Suprapubic skin (tissue), 4 donors: Measurements from ENCODE around the gene OXTR. TPM values are rescaled to one million over a fixed set of nuclear protein-coding genes. Genes with fewer than 3 reads are reported as not detected.

Source experiments
- DNase-seq, 2 donors: peaks; one replicate each; pipeline ENCODE4 v3.0.0-alpha.2; 2019; ENCODE audit warnings: low spot score in 2 of 2
- H3K27ac ChIP-seq: fragments of 200-600 bp; sonication (generic); one replicate; pipeline ENCODE4 v1.5.1; 2019
- H3K27me3 ChIP-seq: fragments of 200-600 bp; sonication (generic); one replicate; pipeline ENCODE4 v1.5.1; 2019
- H3K36me3 ChIP-seq: fragments of 200-600 bp; sonication (generic); one replicate; pipeline ENCODE4 v1.5.1; 2019
- H3K4me1 ChIP-seq: fragments of 200-600 bp; sonication (generic); one replicate; pipeline ENCODE4 v1.5.1; 2019
- H3K4me3 ChIP-seq: fragments of 200-600 bp; sonication (generic); one replicate; pipeline ENCODE4 v1.5.1; 2019; ENCODE audit warnings: mild to moderate bottlenecking
- H3K9me3 ChIP-seq: fragments of 200-600 bp; sonication (generic); one replicate; pipeline ENCODE4 v1.5.1; 2019
- EP300 ChIP-seq: sonication (generic); formaldehyde crosslinking; IDR thresholded peaks from one replicate; pipeline ENCODE4 v1.6.1; 2017; ENCODE audit warnings: antibody characterized with exemption
- POLR2A ChIP-seq, 2 donors: fragments of 450-650 bp; IDR thresholded peaks; one replicate each; pipeline ENCODE4 v1.6.1; 2017; ENCODE audit warnings: antibody characterized with exemption in 2 of 2, mild to moderate bottlenecking in 2 of 2, moderate library complexity in 2 of 2
- POLR2AphosphoS5 ChIP-seq, 3 donors: sonication (generic); formaldehyde crosslinking; IDR thresholded peaks; one replicate each; pipeline ENCODE4 v1.6.1; 2017; ENCODE audit warnings: antibody characterized with exemption in 3 of 3
- WGBS: methylation state at CpG from one replicate; pipeline ENCODE4 v1.1.5; 2018; 5-methylcytosine and 5-hydroxymethylcytosine counted together
- total RNA-seq, 4 donors: library from RNA; depleted of rRNA; stranded (reverse); fragments of >200 nt; gene quantifications; one replicate each; pipeline ENCODE4 v1.1.0, GENCODE V29; 2016
- TF ChIP-seq, protein P1 (sequence below), 2 donors: fragments of 200-600 bp in 1 of 2; fragments of 450-650 bp in 1 of 2; sonication (generic) in 1 of 2; IDR thresholded peaks; one replicate each; pipeline ENCODE4 v1.5.1; 2016 to 2019; ENCODE audit warnings: antibody characterized with exemption in 2 of 2, mild to moderate bottlenecking in 1 of 2, moderate library complexity in 1 of 2

The OXTR gene
- total RNA-seq, 4 donors from 2014 or later = 0.08 to 0.31 TPM; not detected in 2

DNA sequence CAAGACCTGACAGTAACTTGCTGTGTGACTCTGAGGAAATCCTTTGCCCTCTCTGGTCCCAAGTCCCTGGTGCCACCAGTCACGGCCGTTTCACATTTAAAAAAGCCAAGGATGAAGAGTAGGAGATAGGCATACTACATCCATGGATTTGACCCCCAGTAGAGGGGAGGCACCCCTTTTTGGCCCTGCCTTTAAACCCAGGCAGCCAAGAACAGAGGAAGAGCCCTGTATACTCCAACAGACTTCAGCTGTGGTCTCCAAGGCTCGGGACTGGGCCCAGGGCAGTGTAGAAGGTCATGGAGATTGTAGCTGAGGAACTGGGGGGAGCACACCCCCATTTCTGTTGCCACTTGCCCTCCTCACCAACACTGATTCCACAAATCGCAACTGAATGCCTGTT is 32.1 kb downstream of the OXTR start:
- H3K9me3 ChIP-seq = no peaks in the 10 kb centered on the region
- 96% methylated on average over 4 of the region's 4 CpGs for WGBS
- no peak for TF ChIP-seq POLR2A (IDR thresholded peaks at IDR 0.05)
- no peak for TF ChIP-seq POLR2AphosphoS5 (IDR thresholded peaks at IDR 0.05)
- TF ChIP-seq EP300 = no peak
- TF ChIP-seq, protein P1, sequence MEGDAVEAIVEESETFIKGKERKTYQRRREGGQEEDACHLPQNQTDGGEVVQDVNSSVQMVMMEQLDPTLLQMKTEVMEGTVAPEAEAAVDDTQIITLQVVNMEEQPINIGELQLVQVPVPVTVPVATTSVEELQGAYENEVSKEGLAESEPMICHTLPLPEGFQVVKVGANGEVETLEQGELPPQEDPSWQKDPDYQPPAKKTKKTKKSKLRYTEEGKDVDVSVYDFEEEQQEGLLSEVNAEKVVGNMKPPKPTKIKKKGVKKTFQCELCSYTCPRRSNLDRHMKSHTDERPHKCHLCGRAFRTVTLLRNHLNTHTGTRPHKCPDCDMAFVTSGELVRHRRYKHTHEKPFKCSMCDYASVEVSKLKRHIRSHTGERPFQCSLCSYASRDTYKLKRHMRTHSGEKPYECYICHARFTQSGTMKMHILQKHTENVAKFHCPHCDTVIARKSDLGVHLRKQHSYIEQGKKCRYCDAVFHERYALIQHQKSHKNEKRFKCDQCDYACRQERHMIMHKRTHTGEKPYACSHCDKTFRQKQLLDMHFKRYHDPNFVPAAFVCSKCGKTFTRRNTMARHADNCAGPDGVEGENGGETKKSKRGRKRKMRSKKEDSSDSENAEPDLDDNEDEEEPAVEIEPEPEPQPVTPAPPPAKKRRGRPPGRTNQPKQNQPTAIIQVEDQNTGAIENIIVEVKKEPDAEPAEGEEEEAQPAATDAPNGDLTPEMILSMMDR (IDR thresholded peaks at IDR 0.05) = no peak
- no peak overlapping the region for H3K4me3 ChIP-seq
- no peak overlapping the region for H3K27ac ChIP-seq
- H3K36me3 ChIP-seq = no peaks in the 10 kb centered on the region
- peak in 1 of 2 donors; percentile 60 for DNase-seq
- peaks cover 6% of the 10 kb centered on the region for H3K4me1 ChIP-seq
- H3K27me3 ChIP-seq = no peaks in the 10 kb centered on the region

DNA sequence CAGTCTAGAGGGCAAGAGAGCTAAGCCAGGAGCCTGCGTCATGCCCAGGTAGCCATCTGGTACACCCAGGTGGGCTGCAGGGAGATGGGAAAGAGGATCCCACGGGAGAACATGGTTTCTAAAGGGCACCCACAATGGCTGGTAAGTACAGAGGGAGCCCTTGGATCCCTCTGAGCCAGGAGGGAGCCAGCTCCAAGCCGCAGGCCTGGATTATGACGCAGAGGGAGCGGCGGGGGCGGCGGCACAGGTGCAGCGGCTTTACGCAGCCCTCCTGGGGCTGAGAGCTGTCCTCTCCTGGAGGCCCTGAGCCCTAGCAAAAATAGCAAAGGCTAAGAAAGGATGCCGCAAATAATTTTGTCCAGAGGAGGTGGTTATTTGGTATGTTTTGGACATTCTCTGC is 33.0 kb downstream of the OXTR start:
- no peak for TF ChIP-seq EP300
- no peak for TF ChIP-seq POLR2A (IDR thresholded peaks at IDR 0.05)
- TF ChIP-seq, protein P1 (IDR thresholded peaks at IDR 0.05) = no peak
- no peak for TF ChIP-seq POLR2AphosphoS5 (IDR thresholded peaks at IDR 0.05)
- H3K4me1 ChIP-seq = peaks cover 2% of the 10 kb centered on the region
- WGBS = 92% methylated on average over 11 of the region's 11 CpGs
- H3K36me3 ChIP-seq = no peaks in the 10 kb centered on the region
- no peaks in the 10 kb centered on the region for H3K9me3 ChIP-seq
- no peak overlapping the region for H3K27ac ChIP-seq
- no peak overlapping the region for H3K4me3 ChIP-seq
- peak in 1 of 2 donors; percentile 34 for DNase-seq
- no peaks in the 10 kb centered on the region for H3K27me3 ChIP-seq

DNA sequence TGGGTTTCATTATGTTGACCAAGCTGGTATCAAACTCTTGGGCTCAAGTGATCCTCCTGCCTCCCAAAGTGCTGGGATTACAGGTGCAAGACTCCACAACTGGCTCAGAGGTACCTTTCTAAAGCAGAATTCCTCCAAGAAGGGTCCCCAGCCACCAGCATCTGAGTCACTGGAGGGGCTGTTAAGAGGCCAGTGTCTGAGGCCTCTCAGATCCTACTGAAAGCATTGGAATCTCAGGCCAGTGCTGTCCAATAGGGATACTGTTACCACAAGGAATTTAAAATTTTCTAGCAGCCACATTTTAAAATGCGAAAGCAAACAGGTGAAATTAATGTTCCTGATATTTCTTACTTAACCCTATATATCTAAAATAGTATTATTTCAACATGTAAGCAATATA is 34.5 kb downstream of the OXTR start:
- DNase-seq = no peak
- WGBS = 90% methylated on average over 1 of the region's 1 CpG

DNA sequence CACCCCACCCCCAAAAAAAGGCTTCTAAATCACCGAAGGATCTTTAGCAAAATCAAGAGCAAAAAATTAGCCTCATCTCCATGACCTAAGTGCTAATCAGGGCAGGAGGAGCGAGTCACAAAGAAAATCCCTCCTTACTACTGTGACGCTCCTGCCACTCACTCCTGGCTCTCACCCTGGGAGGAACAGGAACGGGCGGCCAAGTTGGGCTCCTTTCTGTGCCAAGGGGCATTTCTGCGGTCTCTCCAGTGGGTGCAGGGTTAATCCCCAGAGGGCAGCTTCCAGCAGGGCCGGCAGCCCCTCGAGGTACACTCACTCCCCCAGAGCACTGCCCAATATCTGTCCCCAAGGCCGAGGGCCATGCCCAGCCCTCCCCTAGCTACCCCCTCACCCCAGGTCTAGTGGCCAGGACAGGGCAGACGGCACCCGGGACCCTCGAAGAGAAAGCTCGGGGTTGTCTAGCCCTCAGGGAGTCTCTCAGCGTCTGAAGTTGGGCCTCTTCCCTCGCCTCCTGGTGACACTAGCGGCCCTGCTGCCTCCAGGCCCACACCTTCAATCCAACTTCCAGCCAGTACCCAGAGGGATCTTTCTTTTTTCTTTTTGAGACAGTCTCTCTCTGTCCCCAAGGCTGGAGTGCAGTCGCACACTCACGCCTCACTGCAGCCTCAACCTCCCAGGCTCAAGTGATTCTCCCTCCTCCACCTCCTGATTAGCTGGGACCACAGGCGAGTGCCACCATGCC is 35.1 kb downstream of the OXTR start:
- Histone ChIP-seq H3K9me3 (no peaks in the 10 kb centered on the region), H3K4me1 (no peaks in the 10 kb centered on the region), H3K27ac (no peak overlapping the region), H3K4me3 (no peak overlapping the region), H3K27me3 (no peaks in the 10 kb centered on the region), H3K36me3 (no peaks in the 10 kb centered on the region)
- TF ChIP-seq, protein P1 (IDR thresholded peaks at IDR 0.05) = no peak
- DNase-seq = peak in 1 of 2 donors; percentile 63
- 88% methylated on average over 8 of the region's 19 CpGs for WGBS

More for the DNA sequence above, 34.5 kb downstream of the OXTR start:
- Histone ChIP-seq H3K4me1 (no peaks in the 10 kb centered on the region), H3K4me3 (no peak overlapping the region), H3K27ac (no peak overlapping the region), H3K27me3 (no peaks in the 10 kb centered on the region), H3K36me3 (no peaks in the 10 kb centered on the region), H3K9me3 (no peaks in the 10 kb centered on the region)
- TF ChIP-seq, protein P1 (IDR thresholded peaks at IDR 0.05) = no peak

DNA sequence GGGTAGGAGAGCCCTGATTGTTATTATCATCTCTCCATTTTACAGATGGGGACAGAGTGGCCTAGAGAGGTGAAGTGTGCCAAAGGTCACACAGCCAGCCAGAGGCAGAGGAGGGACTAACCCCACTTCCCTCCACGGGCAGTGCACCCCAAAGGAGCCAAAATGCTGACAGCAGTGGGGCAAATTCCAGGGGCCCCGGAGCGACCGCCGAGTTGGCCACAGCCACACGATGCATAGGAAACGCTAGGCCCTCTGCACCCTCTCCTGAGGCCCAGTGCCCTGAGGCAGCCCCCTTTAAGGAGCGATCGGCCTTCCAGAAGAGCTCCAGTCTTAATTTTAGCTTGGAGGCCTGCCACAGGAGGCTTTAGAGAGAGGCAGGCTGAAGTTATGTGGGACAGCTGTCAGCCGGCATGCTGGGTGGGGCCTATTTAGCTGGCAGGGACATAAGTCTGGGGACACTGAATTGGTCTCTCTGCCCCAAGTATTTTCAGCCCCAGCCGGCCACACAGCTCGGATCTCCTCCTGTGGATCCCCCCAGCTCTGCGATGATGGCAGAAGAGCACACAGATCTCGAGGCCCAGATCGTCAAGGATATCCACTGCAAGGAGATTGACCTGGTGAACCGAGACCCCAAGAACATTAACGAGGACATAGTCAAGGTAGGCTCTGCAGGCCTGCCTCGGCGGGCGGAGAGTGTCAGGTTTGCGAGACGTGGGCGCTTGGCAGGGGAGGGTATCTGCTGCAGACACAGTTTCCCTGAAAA is 35.9 kb downstream of the OXTR start, which contains the start of gene CAV3:
Gene CAV3, plus strand, starts transcription at position 471 of the 763 bp plus-strand sequence. Its CDS starts 75 bp downstream, at position 546.
- 62% methylated on average over 20 of the region's 23 CpGs for WGBS
- no peak within 1 kb of the TSS for H3K27ac ChIP-seq
- TF ChIP-seq POLR2A (IDR thresholded peaks at IDR 0.05) (no peak), EP300 (no peak), POLR2AphosphoS5 (IDR thresholded peaks at IDR 0.05) (no peak)
- no peaks in the 10 kb centered on the region for H3K4me1 ChIP-seq
- H3K36me3 ChIP-seq = no peaks in the 10 kb centered on the region
- DNase-seq = peak in 1 of 2 donors; percentile 77
- no peaks in the 10 kb centered on the region for H3K27me3 ChIP-seq
- H3K4me3 ChIP-seq = no peak within 1 kb of the TSS
- H3K9me3 ChIP-seq = no peaks in the 10 kb centered on the region
